HG02759 (cell line): Measurements from ENCODE around the gene KLHDC4.
"Not testable (repeated sequence)": the region's sequence is repeated elsewhere in the genome, so short reads cannot be mapped to it uniquely, and the experiment has no call there.

Source experiments
- ATAC-seq: cut with Tn5 transposase; IDR thresholded peaks from one replicate; pipeline ENCODE4 v1.9.1; 2021; ENCODE audit warnings: mild to moderate bottlenecking, moderate library complexity; ENCODE audit not compliant: unreplicated experiment

KLHDC4 gene

DNA sequence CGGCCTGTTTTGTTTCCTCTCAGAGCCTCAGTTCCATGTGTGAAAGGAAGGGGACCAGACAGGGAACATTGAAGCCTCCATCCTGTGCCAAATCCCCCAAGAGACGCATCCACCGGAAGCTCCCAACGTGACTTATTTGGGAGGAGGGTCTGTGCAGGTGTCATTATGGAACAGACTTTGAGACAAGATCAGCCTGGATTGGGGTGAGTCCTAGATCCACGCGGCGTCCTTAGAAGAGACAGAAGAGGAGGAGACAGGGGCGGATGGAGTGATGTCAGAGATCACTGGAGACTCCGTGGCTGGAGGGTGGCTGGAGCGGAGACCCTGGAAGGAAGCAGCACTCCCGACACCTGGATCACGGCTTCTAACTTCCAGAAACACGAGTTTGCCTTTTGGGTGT lies 80.0 kb downstream of the KLHDC4 start:
- no peak for ATAC-seq

- ATAC-seq, result no peak
Observed at GRCh38 chr16:87685405-87685755, 80.4 kb downstream of the KLHDC4 start.

DNA sequence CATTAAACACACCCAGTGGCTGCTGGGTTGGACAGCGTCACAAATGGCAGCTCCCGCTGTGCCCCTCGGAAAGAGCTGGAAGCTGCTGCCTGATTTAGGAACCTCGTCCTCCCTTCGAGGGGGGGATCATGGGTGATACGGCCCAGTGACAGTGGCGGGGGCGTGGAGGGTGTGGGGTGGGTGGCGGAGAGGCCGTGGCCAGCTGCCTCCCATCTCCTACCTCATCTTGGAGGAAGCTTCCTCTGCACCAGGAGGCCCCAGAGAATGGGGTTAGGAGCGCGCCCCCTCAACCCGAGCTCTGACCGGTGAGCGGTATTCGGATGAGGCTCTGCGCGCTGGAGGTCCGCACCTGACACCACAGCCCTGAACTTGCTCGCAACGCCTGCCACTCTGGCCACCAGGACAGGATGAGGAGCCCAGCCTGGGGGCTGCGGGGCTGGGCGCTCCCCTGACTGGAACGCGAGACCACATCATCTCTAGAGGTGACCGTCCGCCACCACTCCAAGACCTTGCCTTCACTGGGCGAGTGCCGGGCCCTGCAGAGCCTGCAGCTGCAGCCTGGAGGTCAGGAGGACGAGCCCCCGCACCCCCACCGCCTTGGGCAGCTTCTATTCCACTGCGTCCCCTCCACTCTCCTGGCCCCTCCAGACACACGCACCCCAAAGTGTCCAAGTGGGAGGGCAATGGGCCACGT lies 80.9 kb downstream of the KLHDC4 start:
- no peak for ATAC-seq

DNA sequence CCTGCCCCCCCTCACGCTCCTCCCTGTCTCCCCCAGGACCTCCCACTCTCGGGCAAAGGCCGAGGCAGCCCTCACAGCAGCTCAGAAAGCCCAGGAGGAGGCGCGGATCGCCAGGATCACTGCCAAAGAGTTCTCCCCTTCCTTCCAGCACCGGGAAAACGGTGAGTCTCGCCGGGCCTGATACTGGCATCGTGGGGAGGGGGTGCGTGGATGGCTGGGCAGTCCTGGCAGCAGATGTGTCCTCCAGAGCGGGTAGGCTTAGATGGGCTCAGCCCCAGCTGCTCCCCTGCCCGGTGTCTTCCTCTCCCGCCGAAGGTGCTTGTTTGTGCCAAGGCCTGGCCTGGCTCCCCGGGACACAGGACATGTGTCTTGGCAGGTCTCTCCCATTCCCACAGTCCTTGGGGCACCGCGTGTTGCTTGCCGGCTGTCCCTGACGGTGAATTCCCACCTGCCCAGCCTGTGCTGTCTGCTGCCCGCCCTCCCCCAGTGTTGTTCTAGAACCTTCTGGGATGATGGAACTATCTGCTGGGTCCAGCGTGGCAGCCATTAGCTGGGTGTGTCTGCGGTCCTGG lies 81.6 kb downstream of the KLHDC4 start:
- ATAC-seq, result no peak

DNA sequence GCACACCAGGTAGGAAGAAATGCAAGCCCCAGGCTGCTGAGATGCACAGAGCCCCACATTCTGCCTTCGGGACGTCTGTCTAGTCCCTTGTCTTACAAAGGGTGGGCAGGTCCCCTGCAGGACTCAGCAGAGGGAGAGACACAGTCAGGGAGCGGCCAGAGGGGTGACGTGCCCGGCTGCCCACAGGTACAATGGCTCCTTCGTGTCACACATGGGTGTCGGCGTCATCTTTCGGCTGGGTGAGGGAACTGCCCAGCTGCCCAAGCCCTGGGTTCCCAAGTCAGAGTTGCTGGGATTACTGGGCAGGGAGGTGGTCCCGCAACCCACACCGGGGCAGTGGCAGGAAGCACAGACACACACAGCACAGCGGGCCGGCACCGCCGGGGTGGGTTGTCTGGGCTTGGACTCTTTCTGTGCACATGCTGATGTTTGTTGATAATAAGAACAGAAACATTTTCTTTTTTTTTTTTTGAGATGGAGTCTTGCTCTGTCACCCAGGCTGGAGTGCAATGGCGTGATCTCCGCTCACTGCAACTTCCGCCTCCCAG lies 82.9 kb downstream of the KLHDC4 start:
- ATAC-seq, result no peak

DNA sequence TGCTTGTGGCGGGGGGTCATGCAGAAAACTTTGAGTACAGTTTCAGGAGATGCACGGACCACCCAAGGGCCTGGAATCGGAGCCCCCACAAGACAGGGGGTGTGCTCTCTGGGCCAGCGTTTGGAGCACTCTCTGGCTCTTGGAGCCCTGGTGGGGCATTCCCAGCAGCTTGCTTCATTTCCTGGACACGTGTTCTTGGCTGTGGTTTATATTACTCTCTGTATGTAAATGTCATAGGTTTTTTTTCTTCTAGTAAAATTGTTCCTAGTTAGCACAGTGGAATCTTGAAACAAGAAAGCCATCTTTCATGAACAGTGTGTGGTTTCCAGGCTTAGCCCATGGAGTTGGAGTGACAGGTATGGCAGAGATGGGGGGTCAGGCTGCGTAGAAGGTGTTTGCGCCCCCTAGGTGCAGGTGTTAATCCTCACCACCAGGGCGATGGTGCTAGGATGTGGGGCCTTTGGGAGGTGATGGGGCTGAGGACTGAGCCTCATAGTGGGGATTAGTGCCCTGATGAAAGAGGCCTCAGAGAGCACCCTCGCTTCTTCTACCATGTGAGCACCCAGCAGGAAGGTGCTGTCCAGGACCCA lies 83.7 kb downstream of the KLHDC4 start:
- ATAC-seq, result no peak

DNA sequence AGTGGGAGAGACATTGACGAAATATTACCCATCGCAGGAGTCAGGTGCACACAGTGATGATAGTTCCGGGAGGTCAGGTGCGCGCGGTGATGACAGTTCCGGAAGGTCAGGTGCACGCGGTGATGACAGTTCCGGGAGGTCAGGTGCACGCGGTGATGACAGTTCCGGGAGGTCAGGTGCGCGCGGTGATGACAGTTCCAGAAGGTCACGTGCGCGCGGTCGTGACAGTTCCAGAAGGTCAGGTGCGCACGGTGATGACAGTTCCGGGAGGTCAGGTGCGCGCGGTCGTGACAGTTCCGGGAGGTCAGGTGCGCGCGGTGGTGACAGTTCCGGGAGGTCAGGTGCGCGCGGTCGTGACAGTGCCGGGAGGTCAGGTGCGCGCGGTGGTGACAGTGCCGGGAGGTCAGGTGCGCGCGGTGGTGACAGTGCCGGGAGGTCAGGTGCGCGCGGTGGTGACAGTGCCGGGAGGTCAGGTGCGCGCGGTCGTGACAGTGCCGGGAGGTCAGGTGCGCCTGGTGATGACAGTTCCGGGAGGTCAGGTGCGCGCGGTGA lies 84.7 kb downstream of the KLHDC4 start:
- not testable (repeated sequence) for ATAC-seq

GRCh38 chr16:87680272-87680644 lies 85.5 kb downstream of the KLHDC4 start:
- no peak for ATAC-seq

GRCh38 chr16:87679593-87680271 lies 86.1 kb downstream of the KLHDC4 start:
- ATAC-seq, result no peak

DNA sequence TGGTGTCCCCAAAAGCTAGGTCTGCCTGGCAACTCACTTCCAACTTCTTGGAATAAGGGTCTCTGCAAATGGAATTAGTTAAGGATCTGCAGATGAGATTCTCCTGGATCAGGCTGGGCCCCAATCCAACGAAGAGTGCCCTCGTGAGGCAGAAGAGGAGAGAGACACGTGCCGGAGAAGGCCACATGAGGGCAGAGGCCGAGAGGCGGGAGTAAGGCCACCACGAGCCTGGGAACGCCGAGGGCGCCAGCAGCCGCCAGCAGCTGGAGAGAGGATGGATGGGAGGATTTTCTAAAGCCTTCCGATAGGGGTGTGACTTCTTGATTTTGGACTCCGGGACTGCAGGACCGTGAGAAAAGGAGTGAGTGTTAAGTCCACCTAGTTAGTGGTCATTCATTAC lies 87.2 kb downstream of the KLHDC4 start:
- no peak for ATAC-seq

DNA sequence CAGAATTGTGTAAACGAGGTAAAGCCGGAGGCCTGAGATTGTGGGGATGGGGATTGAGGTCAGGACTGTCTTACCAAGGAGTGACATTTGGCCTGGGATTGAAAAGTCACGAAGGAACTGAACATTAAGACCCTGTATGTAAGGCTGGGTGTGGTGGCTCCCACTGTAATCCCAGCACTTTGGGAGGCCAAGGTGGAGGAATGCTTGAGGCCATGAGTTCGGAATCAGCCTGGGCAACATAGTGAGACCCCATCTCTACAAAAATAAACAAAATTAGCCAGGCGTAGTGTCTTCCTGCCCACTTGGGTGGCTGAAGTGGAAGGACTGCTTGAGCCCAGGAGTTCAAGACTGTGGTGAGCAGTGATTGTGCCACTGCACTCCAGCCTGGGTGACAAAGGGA lies 88.0 kb downstream of the KLHDC4 start:
- no peak for ATAC-seq

- no peak for ATAC-seq
Observed at GRCh38 chr16:87675111-87675719, 90.6 kb downstream of the KLHDC4 start.

DNA sequence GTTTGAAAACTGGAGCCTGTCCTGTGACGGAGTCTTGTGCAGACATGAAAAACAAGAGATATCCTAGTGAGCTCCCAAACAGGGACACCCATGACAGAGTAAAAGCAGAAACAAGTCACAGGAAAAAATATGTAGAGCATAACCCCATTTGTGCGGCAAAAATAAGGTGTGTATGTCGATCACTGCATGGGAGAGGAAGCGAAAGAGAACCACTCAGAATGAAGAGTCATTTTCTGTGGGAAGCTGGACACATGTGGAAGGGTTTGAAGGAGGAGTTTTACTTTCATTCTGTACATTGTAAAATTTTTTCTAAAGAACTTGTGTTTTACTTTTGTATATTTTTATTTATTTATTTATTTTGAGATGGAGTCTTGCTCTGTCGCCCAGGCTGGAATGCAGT lies 91.4 kb downstream of the KLHDC4 start:
- no peak for ATAC-seq

DNA sequence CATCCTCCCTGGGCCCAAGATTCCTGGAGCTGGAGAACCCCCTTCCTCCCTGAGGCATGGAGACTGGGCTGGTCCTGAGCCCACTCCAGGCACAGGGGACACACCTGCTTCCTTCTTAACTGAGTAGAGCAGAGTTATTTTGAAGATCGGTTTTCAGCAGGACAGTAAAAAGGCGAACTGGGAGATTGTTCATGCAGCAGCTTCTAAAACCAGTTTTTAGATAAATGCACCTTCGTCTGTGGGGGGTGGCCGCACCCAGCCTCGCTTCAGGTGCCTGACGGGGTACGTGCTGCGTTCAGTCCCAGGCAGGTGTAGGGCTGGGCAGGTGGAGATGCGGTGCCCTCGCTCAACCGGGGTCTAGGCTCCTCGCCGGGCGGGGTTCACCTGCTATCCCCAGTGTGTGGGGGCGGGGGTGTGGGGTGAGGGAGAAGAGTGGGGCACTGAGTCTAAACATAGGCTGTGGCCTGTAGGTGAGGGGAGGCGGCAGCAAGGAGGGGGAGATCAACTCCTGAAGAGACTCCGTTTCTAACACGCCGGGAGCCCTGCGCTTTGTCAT lies 94.0 kb downstream of the KLHDC4 start:
- no peak for ATAC-seq

- no peak for ATAC-seq
Observed at GRCh38 chr16:87671221-87671620, 94.6 kb downstream of the KLHDC4 start.

DNA sequence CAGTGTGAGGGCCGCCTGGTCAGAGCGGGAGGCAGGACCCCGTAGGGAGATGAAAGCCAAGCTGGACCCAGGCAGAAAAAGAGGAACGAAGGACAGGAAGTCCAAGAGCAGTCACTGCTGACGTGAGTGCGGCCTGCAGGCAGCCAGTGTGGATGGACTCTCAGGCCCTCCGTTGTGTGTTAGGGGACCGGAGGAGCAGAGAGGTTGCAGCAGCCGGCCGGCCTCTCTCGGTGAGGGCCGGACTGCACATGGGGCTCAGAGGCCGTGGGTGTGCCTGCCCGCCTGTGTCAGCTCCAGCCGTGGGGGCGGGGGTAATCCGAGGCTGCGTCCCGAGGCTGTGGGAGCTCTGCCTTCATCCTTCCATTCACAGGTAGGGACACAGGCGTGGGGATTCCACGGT lies 96.1 kb downstream of the KLHDC4 start:
- ATAC-seq, result no peak

- ATAC-seq, result no peak
Observed at GRCh38 chr16:87667946-87668345, 97.8 kb downstream of the KLHDC4 start.

- no peak for ATAC-seq
Observed at GRCh38 chr16:87667443-87667842, 98.3 kb downstream of the KLHDC4 start.

DNA sequence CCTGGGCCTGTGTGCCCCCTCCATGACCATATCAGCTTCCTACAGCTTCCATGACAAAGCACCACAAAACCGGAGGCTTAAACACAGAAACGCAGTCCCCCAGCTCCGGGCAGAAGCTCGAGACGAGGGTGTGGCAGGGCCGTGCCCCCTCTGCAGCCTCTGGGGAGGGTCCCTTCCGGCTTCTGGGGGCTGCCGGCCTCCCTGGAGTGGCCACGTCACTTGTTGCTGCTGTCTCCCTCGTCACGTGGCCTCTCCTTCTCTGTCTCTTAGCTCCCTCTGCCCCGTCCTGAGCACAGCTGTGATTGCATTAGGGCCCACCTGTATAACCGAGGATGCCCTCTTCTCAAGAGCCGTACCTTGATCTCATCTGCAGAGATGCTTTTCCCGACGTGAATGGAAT lies 98.9 kb downstream of the KLHDC4 start:
- no peak for ATAC-seq

DNA sequence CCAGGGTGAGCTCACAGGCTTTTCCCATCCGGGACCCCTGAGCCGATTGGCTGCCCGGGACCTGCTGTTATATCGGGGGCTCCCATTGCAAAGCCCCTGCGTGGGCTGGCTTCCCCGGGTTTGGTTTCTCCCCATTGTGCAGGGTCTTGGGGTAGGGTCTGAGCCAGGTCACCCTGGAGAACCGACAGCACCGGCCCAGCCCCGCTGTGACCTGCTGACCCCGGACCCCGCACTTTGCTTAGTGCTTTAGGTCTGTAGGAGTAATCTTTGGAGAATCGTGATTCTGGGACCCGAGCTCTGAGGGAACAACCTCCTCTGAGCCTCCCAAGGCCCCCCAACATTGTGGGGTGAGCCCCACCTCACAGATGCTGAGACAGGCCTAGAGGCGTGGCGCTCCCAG lies 100.6 kb downstream of the KLHDC4 start:
- no peak for ATAC-seq

- ATAC-seq, result no peak
Observed at GRCh38 chr16:87664792-87665191, 101.0 kb downstream of the KLHDC4 start.
